WTC11 (cell line): ENCODE measurements around the gene ERC1.

Experiments
- ATF3 ChIP-seq: sonication (generic); formaldehyde crosslinking; conservative IDR thresholded peaks from 2 replicates; pipeline ENCODE4 v1.8.1; 2022; ENCODE audit warnings: mild to moderate bottlenecking, missing genetic modification reagents
- CTCF ChIP-seq: fragments of 200-600 bp; IDR thresholded peaks from 2 replicates; pipeline ENCODE4 v1.8.0; 2022; ENCODE audit warnings: antibody characterized with exemption
- E2F4 ChIP-seq: sonication (generic); formaldehyde crosslinking; IDR thresholded peaks from 2 replicates; pipeline ENCODE4 v1.8.1; 2022; ENCODE audit warnings: low read depth, mild to moderate bottlenecking, moderate library complexity, missing genetic modification reagents, borderline replicate concordance
- ELF4 ChIP-seq: sonication (generic); formaldehyde crosslinking; IDR thresholded peaks from 2 replicates; pipeline ENCODE4 v1.8.1; 2022; ENCODE audit warnings: low read depth, mild to moderate bottlenecking, moderate library complexity, missing genetic modification reagents
- HMGXB4 ChIP-seq: sonication (generic); formaldehyde crosslinking; IDR thresholded peaks from 2 replicates; pipeline ENCODE4 v1.8.1; 2023; ENCODE audit warnings: mild to moderate bottlenecking, moderate library complexity, missing genetic modification reagents
- JUN ChIP-seq: sonication (generic); formaldehyde crosslinking; IDR thresholded peaks from 2 replicates; pipeline ENCODE4 v1.8.0; 2023; ENCODE audit warnings: mild to moderate bottlenecking, missing genetic modification reagents
- NR1H2 ChIP-seq: sonication (generic); formaldehyde crosslinking; IDR thresholded peaks from 2 replicates; pipeline ENCODE4 v1.9.0; 2021; ENCODE audit warnings: mild to moderate bottlenecking, moderate library complexity, missing genetic modification reagents
- SP1 ChIP-seq: sonication (generic); formaldehyde crosslinking; conservative IDR thresholded peaks from 2 replicates; pipeline ENCODE4 v1.8.1; 2022; ENCODE audit warnings: missing genetic modification reagents

GRCh38 chr12:1436015-1436414 is 445.0 kb downstream of the ERC1 start:
- TF ChIP-seq JUN (no peak), ATF3 (CRISPR knock-in tag) (no peak), CTCF (no peak), ELF4 (CRISPR knock-in tag) (no peak), HMGXB4 (CRISPR knock-in tag) (no peak), SP1 (CRISPR knock-in tag) (no peak), E2F4 (CRISPR knock-in tag) (no peak), NR1H2 (CRISPR knock-in tag) (no peak)
